Activated T-cell treated with anti-CD3 and anti-CD28 coated beads for 4 hours (primary cell): ENCODE measurements around the gene CHD9.
"Not testable (repeated sequence)": the region's sequence is repeated elsewhere in the genome, so short reads cannot be mapped to it uniquely, and the experiment has no call there.

Source experiments
- DNase-seq: peaks from one replicate; pipeline ENCODE4 v3.0.0-alpha.2; 2020

The CHD9 gene

GRCh38 chr16:53142823-53143568 lies 88.2 kb downstream of the CHD9 start:
- DNase-seq: no peak

- DNase-seq: no peak
Measured at GRCh38 chr16:53147500-53148065, 92.8 kb downstream of the CHD9 start.

- no peak for DNase-seq
Measured at GRCh38 chr16:53150769-53151168, 96.0 kb downstream of the CHD9 start.

- DNase-seq: no peak
Measured at GRCh38 chr16:53152329-53152728, 97.5 kb downstream of the CHD9 start.

GRCh38 chr16:53153130-53153529 lies 98.3 kb downstream of the CHD9 start:
- DNase-seq: no peak

GRCh38 chr16:53154513-53154912 lies 99.7 kb downstream of the CHD9 start:
- DNase-seq: no peak

- DNase-seq: no peak
Measured at GRCh38 chr16:53156516-53156915, 101.7 kb downstream of the CHD9 start.

GRCh38 chr16:53159781-53160436 lies 105.1 kb downstream of the CHD9 start:
- DNase-seq: no peak

GRCh38 chr16:53166099-53166498 lies 111.3 kb downstream of the CHD9 start:
- DNase-seq: no peak

- no peak for DNase-seq
Measured at GRCh38 chr16:53168744-53169143, 114.0 kb downstream of the CHD9 start.

GRCh38 chr16:53172517-53172916 lies 117.7 kb downstream of the CHD9 start:
- no peak for DNase-seq

GRCh38 chr16:53175118-53175517 lies 120.3 kb downstream of the CHD9 start:
- DNase-seq: no peak

GRCh38 chr16:53176434-53176833 lies 121.6 kb downstream of the CHD9 start:
- DNase-seq: no peak

GRCh38 chr16:53183442-53183841 lies 128.7 kb downstream of the CHD9 start:
- no peak for DNase-seq

GRCh38 chr16:53185741-53186140 lies 130.9 kb downstream of the CHD9 start:
- not testable (repeated sequence) for DNase-seq

GRCh38 chr16:53187775-53188174 lies 133.0 kb downstream of the CHD9 start:
- no peak for DNase-seq

- DNase-seq: no peak
Measured at GRCh38 chr16:53191413-53191812, 136.6 kb downstream of the CHD9 start.

- no peak for DNase-seq
Measured at GRCh38 chr16:53198933-53199332, 144.1 kb downstream of the CHD9 start.

- DNase-seq: no peak
Measured at GRCh38 chr16:53201900-53202299, 147.1 kb downstream of the CHD9 start.

GRCh38 chr16:53202398-53202797 lies 147.6 kb downstream of the CHD9 start:
- no peak for DNase-seq

GRCh38 chr16:53207810-53208752 lies 153.3 kb downstream of the CHD9 start:
- DNase-seq: no peak

GRCh38 chr16:53209429-53209828 lies 154.6 kb downstream of the CHD9 start:
- DNase-seq: no peak

- DNase-seq: no peak
Measured at GRCh38 chr16:53209877-53210276, 155.1 kb downstream of the CHD9 start.
